SK-N-SH (cell line): ENCODE results near the gene PIMREG. TPM values are rescaled to one million over a fixed set of nuclear protein-coding genes. Genes with fewer than 3 reads are reported as not detected.

ENCODE experiments used
- CTCF ChIA-PET: fragments of 300-600, 350-600 bp; formaldehyde crosslinking; extraction: SDS; loops from one replicate; lab custom pipeline; 2021; lab: Yijun Ruan, JAX
- POLR2A ChIA-PET: fragments of 350-600 bp; sonication (Branson Sonifier 250); formaldehyde crosslinking; extraction: SDS; loops from one replicate; lab custom pipeline; 2020; ENCODE audit warnings: antibody characterized with exemption, inconsistent platforms; lab: Yijun Ruan, JAX
- DNase-seq: peaks from one replicate; pipeline ENCODE4 v3.0.0; 2012
- H2AFZ ChIP-seq: fragments of 200-600 bp; sonication (generic); 2 replicates; pipeline ENCODE4 v1.8.1; 2016; ENCODE audit warnings: antibody characterized with exemption, mild to moderate bottlenecking, low read depth
- H3F3A ChIP-seq: fragments of 200-600 bp; sonication (generic); replicated peaks from 2 replicates; pipeline ENCODE3; 2016; ENCODE audit warnings: antibody characterized with exemption, mild to moderate bottlenecking; ENCODE audit not compliant: insufficient read depth
- H3K27ac ChIP-seq, 2 experiments: fragments of 200-500 bp in 1 of 2; fragments of 200-600 bp in 1 of 2; sonication (Bioruptor generic) in 1 of 2; sonication (generic), shearing (Covaris generic) in 1 of 2; 2 replicates each; pipeline versions ENCODE4 v1.5.1 to v1.6.1; 2014 to 2016; ENCODE audit warnings: low read depth in 2 of 2, inconsistent platforms in 1 of 2, low read length in 1 of 2, mild to moderate bottlenecking in 1 of 2, mixed read lengths in 1 of 2
- H3K27me3 ChIP-seq: fragments of 200-600 bp; sonication (generic), shearing (Covaris generic); 2 replicates; pipeline ENCODE4 v1.6.1; 2016; ENCODE audit warnings: mixed run types; ENCODE audit not compliant: insufficient read depth
- H3K36me3 ChIP-seq, 2 experiments: fragments of 200-500 bp in 1 of 2; fragments of 200-600 bp in 1 of 2; sonication (Bioruptor generic) in 1 of 2; sonication (generic) in 1 of 2; replicated peaks in 1 of 2; 2 replicates each; pipeline versions ENCODE3 to v1.5.1; 2014 to 2016; ENCODE audit warnings: low read length in 1 of 2, mild to moderate bottlenecking in 1 of 2; ENCODE audit not compliant: insufficient read depth in 2 of 2, control insufficient read depth in 1 of 2
- H3K4me1 ChIP-seq, 2 experiments: fragments of 200-500 bp in 1 of 2; fragments of 200-600 bp in 1 of 2; sonication (Bioruptor generic) in 1 of 2; sonication (generic), shearing (Covaris generic) in 1 of 2; 2 replicates each; pipeline versions ENCODE4 v1.5.1 to v1.6.1; 2014 to 2016; ENCODE audit warnings: low read depth in 1 of 2, low read length in 1 of 2, mixed run types in 1 of 2; ENCODE audit not compliant: insufficient read depth in 2 of 2, control insufficient read depth in 1 of 2
- H3K4me2 ChIP-seq: fragments of 200-600 bp; sonication (generic), shearing (Covaris generic); 2 replicates; pipeline ENCODE4 v1.6.1; 2017; ENCODE audit warnings: mixed run types
- H3K4me3 ChIP-seq, 2 experiments: fragments of 200-500 bp in 1 of 2; fragments of 200-600 bp in 1 of 2; sonication (Bioruptor generic) in 1 of 2; sonication (generic), shearing (Covaris generic) in 1 of 2; 2 replicates each; pipeline versions ENCODE4 v1.5.1 to v1.8.1; 2014 to 2016; ENCODE audit warnings: low read depth in 2 of 2, inconsistent platforms in 1 of 2, low read length in 1 of 2, mild to moderate bottlenecking in 1 of 2, mixed read lengths in 1 of 2, moderate library complexity in 1 of 2
- H3K79me2 ChIP-seq: fragments of 200-600 bp; sonication (generic); 2 replicates; pipeline ENCODE4 v1.8.1; 2017; ENCODE audit warnings: mild to moderate bottlenecking; ENCODE audit not compliant: insufficient read depth
- H3K9ac ChIP-seq: fragments of 200-600 bp; sonication (generic); 2 replicates; pipeline ENCODE4 v1.6.1; 2017; ENCODE audit warnings: mixed run types
- H3K9me2 ChIP-seq: fragments of 200-600 bp; sonication (generic); 2 replicates; pipeline ENCODE4 v1.6.1; 2017; ENCODE audit warnings: mixed run types
- H3K9me3 ChIP-seq: fragments of 200-600 bp; sonication (generic); 2 replicates; pipeline ENCODE4 v1.6.1; 2017; ENCODE audit warnings: mixed run types, mild to moderate bottlenecking, moderate library complexity
- H4K20me1 ChIP-seq: fragments of 200-600 bp; sonication (generic); 2 replicates; pipeline ENCODE4 v1.6.1; 2017; ENCODE audit warnings: mild to moderate bottlenecking, mixed run types; ENCODE audit not compliant: insufficient read depth
- FOSL2 ChIP-seq: IDR thresholded peaks from 2 replicates; pipeline ENCODE4 v1.4.0; 2012; ENCODE audit warnings: low read depth, mild to moderate bottlenecking, moderate library complexity, borderline replicate concordance
- FOXJ3 ChIP-seq: sonication (generic); formaldehyde crosslinking; IDR thresholded peaks from 2 replicates; pipeline ENCODE4 v1.5.1; 2020; ENCODE audit warnings: mild to moderate bottlenecking, missing genetic modification reagents
- GABPA ChIP-seq: IDR thresholded peaks from 2 replicates; pipeline ENCODE4 v1.4.0; 2012; ENCODE audit warnings: low read depth, mild to moderate bottlenecking
- GATA2 ChIP-seq: sonication (generic); formaldehyde crosslinking; IDR thresholded peaks from 2 replicates; pipeline ENCODE4 v1.5.0; 2020; ENCODE audit warnings: mild to moderate bottlenecking, missing genetic modification reagents
- NRF1 ChIP-seq: IDR thresholded peaks from 2 replicates; pipeline ENCODE4 v1.6.1; 2012; ENCODE audit warnings: low read depth, mild to moderate bottlenecking, low read length
- RAD21 ChIP-seq: IDR thresholded peaks from 2 replicates; pipeline ENCODE4 v1.6.1; 2012; ENCODE audit warnings: mild to moderate bottlenecking, low read length
- RCOR1 ChIP-seq: fragments of 150-350 bp; IDR thresholded peaks from 2 replicates; pipeline ENCODE4 v1.6.1; 2017; ENCODE audit warnings: antibody characterized with exemption, low read length
- WGBS: methylation state at CpG from one replicate; pipeline ENCODE4 v1.1.6; 2017; ENCODE audit warnings: low lambda C conversion rate; 5-methylcytosine and 5-hydroxymethylcytosine counted together
- polyA plus RNA-seq, 3 experiments: library from polyadenylated mRNA; depleted of rRNA; stranded (reverse); fragments of >200 nt; gene quantifications; 2 replicates each; pipeline ENCODE4 v1.2.3, GENCODE V29; 2012
- TF ChIP-seq, protein P1 (sequence below): fragments of 150-350 bp; IDR thresholded peaks from 2 replicates; pipeline ENCODE4 v1.6.1; 2016; ENCODE audit warnings: mild to moderate bottlenecking, low read depth, low read length
- TF ChIP-seq, protein P2 (sequence below): IDR thresholded peaks from 2 replicates; pipeline ENCODE4 v1.4.0; 2012; ENCODE audit warnings: low read depth, borderline replicate concordance

PIMREG gene
- polyA plus RNA-seq, 1 of the 3 experiments (the other 2 are of a cell fraction), result 19.6 TPM

DNA sequence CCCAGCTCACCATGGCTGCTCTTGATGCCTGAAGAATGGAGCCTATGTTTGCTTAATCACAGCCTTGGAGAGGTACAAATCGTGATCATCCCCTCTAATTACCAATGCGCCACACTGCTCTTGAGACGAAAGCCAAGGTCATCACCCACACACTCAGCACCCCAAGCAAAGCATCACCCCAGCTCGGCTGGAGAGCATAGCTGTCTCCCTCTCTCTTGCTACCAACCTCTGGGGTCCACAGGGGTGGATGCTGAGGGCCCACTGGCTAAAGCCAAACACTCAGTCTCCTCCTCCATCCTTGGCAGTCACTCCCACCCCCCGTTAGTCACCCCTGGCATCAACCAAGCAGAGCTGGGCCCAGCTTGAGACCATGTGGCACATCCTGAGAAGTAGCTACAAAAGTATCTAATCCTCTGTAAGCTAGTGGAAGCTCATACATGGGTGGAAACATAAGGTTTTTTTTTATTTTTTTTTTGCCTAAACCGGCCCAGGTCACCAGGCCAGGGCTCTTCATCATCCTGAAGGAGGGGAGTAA, 44.8 kb downstream of the PIMREG start (continued):
- TF ChIP-seq, protein P1, sequence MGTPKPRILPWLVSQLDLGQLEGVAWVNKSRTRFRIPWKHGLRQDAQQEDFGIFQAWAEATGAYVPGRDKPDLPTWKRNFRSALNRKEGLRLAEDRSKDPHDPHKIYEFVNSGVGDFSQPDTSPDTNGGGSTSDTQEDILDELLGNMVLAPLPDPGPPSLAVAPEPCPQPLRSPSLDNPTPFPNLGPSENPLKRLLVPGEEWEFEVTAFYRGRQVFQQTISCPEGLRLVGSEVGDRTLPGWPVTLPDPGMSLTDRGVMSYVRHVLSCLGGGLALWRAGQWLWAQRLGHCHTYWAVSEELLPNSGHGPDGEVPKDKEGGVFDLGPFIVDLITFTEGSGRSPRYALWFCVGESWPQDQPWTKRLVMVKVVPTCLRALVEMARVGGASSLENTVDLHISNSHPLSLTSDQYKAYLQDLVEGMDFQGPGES, result no peak

DNA sequence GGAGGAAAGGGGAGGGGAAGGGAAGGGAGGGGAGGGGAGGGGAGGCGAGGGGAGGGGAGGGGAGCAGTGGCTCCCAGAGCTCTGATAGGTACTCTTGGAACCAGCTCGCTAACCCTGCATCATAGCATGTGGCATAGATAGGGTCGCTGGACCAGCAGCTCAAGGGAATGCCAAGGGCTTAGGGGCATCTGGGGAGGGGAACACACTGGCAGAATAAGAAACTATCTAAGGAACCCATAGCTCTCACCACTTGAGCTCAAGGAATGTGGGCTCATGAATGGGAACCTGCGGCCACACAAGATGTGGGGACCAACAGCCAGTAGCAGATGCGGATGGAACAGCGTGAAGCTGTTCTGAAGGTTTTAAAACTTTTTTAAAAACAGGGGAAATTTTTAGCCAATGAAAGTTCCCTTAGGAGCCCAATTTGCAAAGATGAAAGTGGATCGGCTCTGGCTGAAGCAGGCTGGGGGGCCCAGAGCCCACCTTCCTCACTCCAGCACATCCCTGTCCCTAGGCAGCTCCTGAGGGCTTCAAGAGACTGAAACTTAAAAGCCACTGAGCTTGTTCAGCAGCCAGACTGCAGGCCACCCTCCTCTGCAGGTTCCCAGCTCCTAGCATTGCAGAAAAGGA, 46.9 kb downstream of the PIMREG start:
- Histone ChIP-seq H3K9ac (no peak overlapping the region), H3K36me3 (no peaks in the 10 kb centered on the region), H3K27ac (no peak overlapping the region), H3K27me3 (no peaks in the 10 kb centered on the region), H3K4me2 (no peak overlapping the region), H3K4me1 (peaks cover 0 to 9% of the 10 kb centered on the region in 2 experiments; a peak in 2 of 4 replicates), H4K20me1 (no peaks in the 10 kb centered on the region), H3K9me3 (no peaks in the 10 kb centered on the region), H3K9me2 (no peaks in the 10 kb centered on the region), H3K79me2 (no peaks in the 10 kb centered on the region), H3K4me3 (no peak overlapping the region), H3F3A (no peaks in the 10 kb centered on the region), H2AFZ (no peak overlapping the region)
- ChIA-PET POLR2A (no interaction called here), CTCF (interaction anchor here (0.6 to 3.3 kb wide), 2 partner anchors 18 to 166 kb away, joined by 3 to 17 read pairs; no protein-coding TSS in a partner anchor)
- TF ChIP-seq NRF1 (no peak), RCOR1 (no peak), FOSL2 (no peak), GATA2 (CRISPR knock-in tag) (no peak)
- DNase-seq, result no peak
- 77% methylated on average over 7 of the region's 7 CpGs for WGBS

DNA sequence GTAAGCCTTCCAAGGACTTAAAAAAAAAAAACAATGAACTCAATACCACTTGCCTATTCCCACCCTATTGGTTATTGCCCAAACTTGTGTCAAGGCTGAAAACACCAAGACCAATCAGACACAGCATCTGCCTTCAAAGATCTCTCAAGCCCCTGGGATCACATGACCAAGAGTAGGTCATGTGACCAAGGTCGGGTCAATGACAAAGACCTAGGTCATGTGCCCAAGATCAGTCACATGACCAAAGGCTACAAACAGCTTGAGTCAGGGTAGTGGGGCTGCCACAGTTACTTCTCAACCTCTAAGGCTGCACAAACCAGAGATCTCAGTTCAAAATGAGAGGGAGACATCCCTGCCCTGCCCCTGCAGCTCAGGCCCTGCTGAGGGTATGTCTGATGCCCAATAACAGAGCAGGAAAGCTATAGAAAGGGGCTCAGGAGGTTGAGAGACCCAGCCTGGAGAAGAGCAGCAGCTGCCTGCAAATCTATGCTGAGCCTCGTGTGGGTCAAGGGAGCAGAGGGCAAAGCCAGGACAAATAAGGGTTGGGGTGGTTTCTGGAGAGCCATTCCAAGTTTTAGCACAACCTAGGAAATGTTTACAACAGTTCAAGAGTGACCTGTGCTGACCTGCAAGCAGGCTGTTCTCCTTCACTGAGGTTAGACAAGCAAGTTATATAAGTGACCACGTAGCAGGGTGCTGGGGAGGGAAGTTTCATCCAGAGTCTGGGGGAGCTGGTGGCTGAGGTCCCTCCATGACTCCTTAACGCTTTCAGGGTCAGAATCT, 48.8 kb downstream of the PIMREG start:
- CTCF ChIA-PET, result no interaction called here

More for the DNA sequence above, 48.8 kb downstream of the PIMREG start:
- Histone ChIP-seq H3K9ac (no peak overlapping the region), H3F3A (no peaks in the 10 kb centered on the region), H3K4me1 (peaks cover 5 to 6% of the 10 kb centered on the region in 2 experiments; a peak in 2 of 4 replicates), H3K27ac (no peak overlapping the region), H2AFZ (no peak overlapping the region), H3K36me3 (no peaks in the 10 kb centered on the region), H4K20me1 (no peaks in the 10 kb centered on the region), H3K4me2 (no peak overlapping the region), H3K27me3 (no peaks in the 10 kb centered on the region), H3K9me3 (no peaks in the 10 kb centered on the region), H3K79me2 (no peaks in the 10 kb centered on the region), H3K9me2 (no peaks in the 10 kb centered on the region), H3K4me3 (no peak overlapping the region)
- TF ChIP-seq FOXJ3 (CRISPR knock-in tag), result no peak
- TF ChIP-seq, protein P2, sequence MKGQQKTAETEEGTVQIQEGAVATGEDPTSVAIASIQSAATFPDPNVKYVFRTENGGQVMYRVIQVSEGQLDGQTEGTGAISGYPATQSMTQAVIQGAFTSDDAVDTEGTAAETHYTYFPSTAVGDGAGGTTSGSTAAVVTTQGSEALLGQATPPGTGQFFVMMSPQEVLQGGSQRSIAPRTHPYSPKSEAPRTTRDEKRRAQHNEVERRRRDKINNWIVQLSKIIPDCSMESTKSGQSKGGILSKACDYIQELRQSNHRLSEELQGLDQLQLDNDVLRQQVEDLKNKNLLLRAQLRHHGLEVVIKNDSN, result peak; percentile 68; the same call in 1 of the 2 replicates
- no peak for TF ChIP-seq NRF1
- TF ChIP-seq RAD21, result no peak
- TF ChIP-seq GABPA, result no peak
- TF ChIP-seq, protein P1, result no peak
- 64% methylated on average over 4 of the region's 4 CpGs for WGBS
- POLR2A ChIA-PET, result no interaction called here
- DNase-seq, result no peak
